Measurements from ENCODE around the gene CENPN. TPM values are rescaled to one million over a fixed set of nuclear protein-coding genes. Genes with fewer than 3 reads are reported as not detected.

The CENPN gene
- total RNA-seq (39.0 TPM), polyA plus RNA-seq (6.3 TPM)
- long read RNA-seq, donor 1, partial matches to known transcripts, result 0 of 2 reads
- long read RNA-seq, donor 1, other reads (novel, unspliced or antisense), result 0 of 2 reads
- long read RNA-seq, donor 2, result 0 reads
- long read RNA-seq, donor 3, transcript CENPN-201 (7 exons, 1,398 nt), result major isoform, 26 of 47 reads
- long read RNA-seq, donor 3, transcript CENPN-202 (11 exons, 2,481 nt), result minor isoform, 5 of 47 reads
- long read RNA-seq, donor 3, partial matches to known transcripts, result 15 of 47 reads
- long read RNA-seq, donor 3, other reads (novel, unspliced or antisense), result 0 of 47 reads
- long read RNA-seq, donor 4, transcript CENPN-201 (7 exons, 1,398 nt), result major isoform, 9 of 12 reads
- long read RNA-seq, donor 4, partial matches to known transcripts, result 0 of 12 reads
- long read RNA-seq, donor 4, other reads (novel, unspliced or antisense), result 0 of 12 reads
- long read RNA-seq, donor 5, transcript CENPN-201 (7 exons, 1,398 nt), result major isoform, 21 of 42 reads
- long read RNA-seq, donor 5, partial matches to known transcripts, result 18 of 42 reads
- long read RNA-seq, donor 5, other reads (novel, unspliced or antisense), result 0 of 42 reads
- long read RNA-seq, donor 6, transcript CENPN-201 (7 exons, 1,398 nt), result major isoform, 7 of 11 reads
- long read RNA-seq, donor 6, partial matches to known transcripts, result 0 of 11 reads
- long read RNA-seq, donor 6, other reads (novel, unspliced or antisense), result 0 of 11 reads
- long read RNA-seq, donor 7, transcript CENPN-201 (7 exons, 1,398 nt), result major isoform, 9 of 23 reads
- long read RNA-seq, donor 7, partial matches to known transcripts, result 7 of 23 reads
- long read RNA-seq, donor 7, other reads (novel, unspliced or antisense), result 0 of 23 reads
- long read RNA-seq, donor 8, transcript CENPN-201 (7 exons, 1,398 nt), result major isoform, 6 of 11 reads
- long read RNA-seq, donor 8, partial matches to known transcripts, result 5 of 11 reads
- long read RNA-seq, donor 8, other reads (novel, unspliced or antisense), result 0 of 11 reads
- long read RNA-seq, donor 9, transcript CENPN-201 (7 exons, 1,398 nt), result major isoform, 11 of 13 reads
- long read RNA-seq, donor 9, partial matches to known transcripts, result 0 of 13 reads
- long read RNA-seq, donor 9, other reads (novel, unspliced or antisense), result 0 of 13 reads
- long read RNA-seq, donor 10, transcript CENPN-201 (7 exons, 1,398 nt), result major isoform, 15 of 29 reads
- long read RNA-seq, donor 10, partial matches to known transcripts, result 10 of 29 reads
- long read RNA-seq, donor 10, other reads (novel, unspliced or antisense), result 0 of 29 reads

GRCh38 chr16:81006813-81007695 lies at the start of gene CENPN, which contains the start of gene CMC2:
Gene CENPN (plus strand): TSS chr16:81007214. CDS start chr16:81011940, 4,726 bp downstream.
Gene CMC2 (minus strand): TSS chr16:81006885. CDS start chr16:80997394, 9,491 bp downstream.
- WGBS, result under 1% methylated on average over 75 of the region's 75 CpGs
- no peaks in the 10 kb centered on the region for H3K27me3 ChIP-seq (ENCODE audit: control insufficient read depth in 2 of 2, insufficient read depth in 1 of 2, low read length in 1 of 2)
- peak within 1 kb of the TSS; percentile 81 to 97 for H3K4me3 ChIP-seq (ENCODE audit: low read length in 2 of 2)
- peak within 1 kb of the TSS; percentile 97 to 99 for H3K27ac ChIP-seq (ENCODE audit: low read depth in 1 of 2, low read length in 1 of 2)
- DNase-seq (ENCODE audit: low read depth in 6 of 9, low spot score in 9 of 9), result peak; percentile 97 to 100 (median 99)
- peaks cover 20 to 25% of the 10 kb centered on the region in 2 donors for H3K4me1 ChIP-seq (ENCODE audit: control insufficient read depth in 2 of 2, insufficient read depth in 2 of 2, low read length in 2 of 2)
- H3K9me3 ChIP-seq (ENCODE audit: control insufficient read depth in 2 of 2, insufficient read depth in 1 of 2, low read length in 1 of 2), result no peaks in the 10 kb centered on the region
- peaks cover 4% of the 10 kb centered on the region in 2 donors for H3K36me3 ChIP-seq (ENCODE audit: control insufficient read depth in 2 of 2, insufficient read depth in 2 of 2, low read length in 1 of 2)

- no peak overlapping the region for H3K27ac ChIP-seq (ENCODE audit: low read depth in 1 of 2, low read length in 1 of 2)
- H3K4me1 ChIP-seq (ENCODE audit: control insufficient read depth in 2 of 2, insufficient read depth in 2 of 2, low read length in 2 of 2), result no peaks in the 10 kb centered on the region
- peaks cover 0 to 3% of the 10 kb centered on the region in 2 donors for H3K9me3 ChIP-seq (ENCODE audit: control insufficient read depth in 2 of 2, insufficient read depth in 1 of 2, low read length in 1 of 2)
- DNase-seq (ENCODE audit: low read depth in 6 of 9, low spot score in 9 of 9), result no peak
- H3K4me3 ChIP-seq (ENCODE audit: low read length in 2 of 2), result no peak overlapping the region
- H3K27me3 ChIP-seq (ENCODE audit: control insufficient read depth in 2 of 2, insufficient read depth in 1 of 2, low read length in 1 of 2), result no peaks in the 10 kb centered on the region
- no peaks in the 10 kb centered on the region for H3K36me3 ChIP-seq (ENCODE audit: control insufficient read depth in 2 of 2, insufficient read depth in 2 of 2, low read length in 1 of 2)
Measured at GRCh38 chr16:80958284-80958683, 48.7 kb upstream of the CENPN start.

DNA sequence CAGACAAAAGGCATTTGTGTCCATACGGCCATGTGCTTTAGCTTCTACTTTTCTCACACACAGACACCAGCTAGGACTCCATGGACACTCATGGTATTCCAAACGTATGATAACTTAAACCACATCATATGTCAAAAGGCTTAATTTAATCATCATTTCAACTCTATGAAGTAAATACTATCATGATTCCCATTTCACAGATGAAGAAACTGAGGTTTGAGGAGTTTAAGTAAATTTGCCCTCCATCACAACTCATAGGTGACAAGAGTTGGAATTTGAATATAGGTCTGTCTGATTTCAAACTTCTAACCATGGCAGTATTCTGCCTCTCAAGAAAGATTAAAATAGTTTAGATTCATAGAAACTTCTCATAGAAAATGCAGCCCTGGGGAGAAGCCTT lies 44.1 kb upstream of the CENPN start:
- Histone ChIP-seq H3K9me3 (ENCODE audit: control insufficient read depth in 2 of 2, insufficient read depth in 1 of 2, low read length in 1 of 2) (no peaks in the 10 kb centered on the region), H3K36me3 (ENCODE audit: control insufficient read depth in 2 of 2, insufficient read depth in 2 of 2, low read length in 1 of 2) (no peaks in the 10 kb centered on the region), H3K4me1 (ENCODE audit: control insufficient read depth in 2 of 2, insufficient read depth in 2 of 2, low read length in 2 of 2) (no peaks in the 10 kb centered on the region), H3K4me3 (ENCODE audit: low read length in 2 of 2) (no peak overlapping the region), H3K27me3 (ENCODE audit: control insufficient read depth in 2 of 2, insufficient read depth in 1 of 2, low read length in 1 of 2) (no peaks in the 10 kb centered on the region), H3K27ac (ENCODE audit: low read depth in 1 of 2, low read length in 1 of 2) (no peak overlapping the region)
- 72% methylated on average over 2 of the region's 2 CpGs for WGBS
- DNase-seq (ENCODE audit: low read depth in 6 of 9, low spot score in 9 of 9), result no peak

GRCh38 chr16:80964351-80964750 lies 42.7 kb upstream of the CENPN start:
- no peaks in the 10 kb centered on the region for H3K36me3 ChIP-seq (ENCODE audit: control insufficient read depth in 2 of 2, insufficient read depth in 2 of 2, low read length in 1 of 2)
- 78% methylated on average over 2 of the region's 2 CpGs for WGBS
- no peaks in the 10 kb centered on the region for H3K9me3 ChIP-seq (ENCODE audit: control insufficient read depth in 2 of 2, insufficient read depth in 1 of 2, low read length in 1 of 2)
- DNase-seq (ENCODE audit: low read depth in 6 of 9, low spot score in 9 of 9), result no peak
- H3K4me1 ChIP-seq (ENCODE audit: control insufficient read depth in 2 of 2, insufficient read depth in 2 of 2, low read length in 2 of 2), result no peaks in the 10 kb centered on the region
- H3K4me3 ChIP-seq (ENCODE audit: low read length in 2 of 2), result no peak overlapping the region
- H3K27me3 ChIP-seq (ENCODE audit: control insufficient read depth in 2 of 2, insufficient read depth in 1 of 2, low read length in 1 of 2), result no peaks in the 10 kb centered on the region
- no peak overlapping the region for H3K27ac ChIP-seq (ENCODE audit: low read depth in 1 of 2, low read length in 1 of 2)

DNA sequence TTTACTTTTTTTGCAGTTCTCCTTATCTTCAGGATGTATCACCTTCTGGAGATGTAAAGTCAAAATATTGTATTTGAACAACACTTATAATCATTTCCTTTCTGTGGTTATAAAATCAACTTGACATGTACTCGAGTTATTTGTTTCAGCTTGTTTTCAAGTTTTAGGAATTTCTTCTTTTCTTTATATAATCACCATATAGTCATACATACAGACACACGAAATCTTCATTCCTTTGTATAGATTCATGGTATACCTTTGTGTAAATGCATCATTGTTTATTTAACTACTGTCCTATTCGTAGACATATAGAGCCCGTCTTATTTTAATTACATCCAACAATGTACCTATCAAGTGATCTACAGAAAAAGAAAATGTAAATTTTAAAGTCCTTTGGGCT lies 40.4 kb upstream of the CENPN start:
- Histone ChIP-seq H3K27me3 (ENCODE audit: control insufficient read depth in 2 of 2, insufficient read depth in 1 of 2, low read length in 1 of 2) (no peaks in the 10 kb centered on the region), H3K9me3 (ENCODE audit: control insufficient read depth in 2 of 2, insufficient read depth in 1 of 2, low read length in 1 of 2) (no peaks in the 10 kb centered on the region), H3K4me3 (ENCODE audit: low read length in 2 of 2) (no peak overlapping the region), H3K36me3 (ENCODE audit: control insufficient read depth in 2 of 2, insufficient read depth in 2 of 2, low read length in 1 of 2) (no peaks in the 10 kb centered on the region), H3K27ac (ENCODE audit: low read depth in 1 of 2, low read length in 1 of 2) (no peak overlapping the region), H3K4me1 (ENCODE audit: control insufficient read depth in 2 of 2, insufficient read depth in 2 of 2, low read length in 2 of 2) (no peaks in the 10 kb centered on the region)
- no peak for DNase-seq (ENCODE audit: low read depth in 6 of 9, low spot score in 9 of 9)
- 68% methylated on average over 4 of the region's 4 CpGs for WGBS

GRCh38 chr16:80968386-80969113 lies 38.5 kb upstream of the CENPN start:
- H3K27ac ChIP-seq (ENCODE audit: low read depth in 1 of 2, low read length in 1 of 2), result no peak overlapping the region
- no peak overlapping the region for H3K4me3 ChIP-seq (ENCODE audit: low read length in 2 of 2)
- H3K9me3 ChIP-seq (ENCODE audit: control insufficient read depth in 2 of 2, insufficient read depth in 1 of 2, low read length in 1 of 2), result no peaks in the 10 kb centered on the region
- H3K4me1 ChIP-seq (ENCODE audit: control insufficient read depth in 2 of 2, insufficient read depth in 2 of 2, low read length in 2 of 2), result no peaks in the 10 kb centered on the region
- H3K27me3 ChIP-seq (ENCODE audit: control insufficient read depth in 2 of 2, insufficient read depth in 1 of 2, low read length in 1 of 2), result no peaks in the 10 kb centered on the region
- WGBS, result 84% methylated on average over 4 of the region's 4 CpGs
- no peak for DNase-seq (ENCODE audit: low read depth in 6 of 9, low spot score in 9 of 9)
- peaks cover 0 to 1% of the 10 kb centered on the region in 2 donors for H3K36me3 ChIP-seq (ENCODE audit: control insufficient read depth in 2 of 2, insufficient read depth in 2 of 2, low read length in 1 of 2)

DNA sequence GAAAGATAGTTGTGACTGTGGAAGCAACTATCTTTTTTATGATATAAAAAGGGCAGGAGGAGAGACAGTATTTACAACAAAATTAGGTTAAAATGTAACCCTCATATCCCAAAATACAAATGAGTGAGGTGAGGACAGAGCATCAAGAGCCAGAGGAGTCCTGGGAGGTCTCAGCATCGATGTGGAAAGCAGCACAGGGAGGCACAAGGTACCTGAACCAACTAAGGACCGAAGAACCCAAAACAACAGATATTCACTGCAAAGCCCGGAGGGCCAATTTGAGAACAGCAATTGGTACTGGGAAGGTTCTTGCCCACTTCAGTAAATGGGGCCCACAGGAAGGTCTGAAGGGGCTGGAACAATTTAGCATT lies 37.9 kb upstream of the CENPN start:
- H3K4me1 ChIP-seq (ENCODE audit: control insufficient read depth in 2 of 2, insufficient read depth in 2 of 2, low read length in 2 of 2), result no peaks in the 10 kb centered on the region
- no peak for DNase-seq (ENCODE audit: low read depth in 6 of 9, low spot score in 9 of 9)
- no peak overlapping the region for H3K4me3 ChIP-seq (ENCODE audit: low read length in 2 of 2)
- no peaks in the 10 kb centered on the region for H3K9me3 ChIP-seq (ENCODE audit: control insufficient read depth in 2 of 2, insufficient read depth in 1 of 2, low read length in 1 of 2)
- 99% methylated on average over 3 of the region's 3 CpGs for WGBS
- peaks cover 4% of the 10 kb centered on the region in 2 donors for H3K36me3 ChIP-seq (ENCODE audit: control insufficient read depth in 2 of 2, insufficient read depth in 2 of 2, low read length in 1 of 2)
- no peaks in the 10 kb centered on the region for H3K27me3 ChIP-seq (ENCODE audit: control insufficient read depth in 2 of 2, insufficient read depth in 1 of 2, low read length in 1 of 2)
- no peak overlapping the region for H3K27ac ChIP-seq (ENCODE audit: low read depth in 1 of 2, low read length in 1 of 2)

- H3K36me3 ChIP-seq (ENCODE audit: control insufficient read depth in 2 of 2, insufficient read depth in 2 of 2, low read length in 1 of 2), result peaks cover 6 to 10% of the 10 kb centered on the region in 2 donors
- H3K27ac ChIP-seq (ENCODE audit: low read depth in 1 of 2, low read length in 1 of 2), result no peak overlapping the region
- H3K4me3 ChIP-seq (ENCODE audit: low read length in 2 of 2), result no peak overlapping the region
- H3K9me3 ChIP-seq (ENCODE audit: control insufficient read depth in 2 of 2, insufficient read depth in 1 of 2, low read length in 1 of 2), result no peaks in the 10 kb centered on the region
- WGBS, result 30% methylated on average over 2 of the region's 2 CpGs
- H3K27me3 ChIP-seq (ENCODE audit: control insufficient read depth in 2 of 2, insufficient read depth in 1 of 2, low read length in 1 of 2), result no peaks in the 10 kb centered on the region
- H3K4me1 ChIP-seq (ENCODE audit: control insufficient read depth in 2 of 2, insufficient read depth in 2 of 2, low read length in 2 of 2), result no peaks in the 10 kb centered on the region
- no peak for DNase-seq (ENCODE audit: low read depth in 6 of 9, low spot score in 9 of 9)
Measured at GRCh38 chr16:80971819-80972218, 35.2 kb upstream of the CENPN start.
